Stimulated activated CD4-positive, alpha-beta T cell treated with anti-CD3 and anti-CD28 coated beads, Interleukin-4, amount 100 ng/mL, for 24 hours (primary cell): ENCODE measurements around the gene RYR2.

Experiments used
- DNase-seq: peaks from one replicate; pipeline ENCODE4 v3.0.0-alpha.2; 2020

The RYR2 gene

DNA sequence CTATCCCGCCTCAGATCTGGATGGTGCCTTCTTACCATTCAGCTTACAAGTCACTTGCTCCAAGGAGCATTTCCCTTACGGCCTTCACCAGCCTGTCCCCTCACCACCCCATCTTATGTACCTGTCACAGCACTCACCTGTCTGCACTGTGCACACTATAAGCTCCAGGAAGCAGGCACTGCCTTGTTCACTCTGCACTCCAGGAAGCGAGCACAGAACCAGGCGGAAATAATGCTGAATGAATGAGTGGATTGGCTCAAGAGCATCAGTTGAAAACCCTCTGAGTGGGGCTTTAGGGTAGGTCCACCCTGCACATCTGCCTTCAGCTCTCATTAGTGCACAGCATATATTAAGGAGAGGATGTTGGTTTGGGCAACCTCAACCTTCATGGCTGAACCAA, 8.9 kb upstream of the RYR2 start:
- DNase-seq, result no peak

DNA sequence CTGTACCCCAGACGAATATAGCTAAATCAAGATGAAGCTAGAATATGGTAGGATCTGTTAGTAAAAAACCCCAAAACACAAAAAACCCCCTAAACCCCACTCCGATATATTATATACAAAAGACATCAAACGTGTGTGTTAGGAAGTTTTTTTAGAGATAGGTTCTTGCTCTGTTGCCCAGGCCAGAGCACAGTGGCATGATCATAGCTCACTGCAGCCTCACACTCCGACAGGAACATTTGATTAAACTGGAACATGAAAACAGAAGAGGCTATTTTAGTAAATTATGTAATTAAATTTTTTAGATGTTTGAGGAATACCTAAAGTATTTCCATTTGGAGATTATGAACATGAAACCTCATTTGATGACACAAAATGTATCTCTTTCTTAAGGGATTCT, 8.2 kb upstream of the RYR2 start:
- no peak for DNase-seq

DNA sequence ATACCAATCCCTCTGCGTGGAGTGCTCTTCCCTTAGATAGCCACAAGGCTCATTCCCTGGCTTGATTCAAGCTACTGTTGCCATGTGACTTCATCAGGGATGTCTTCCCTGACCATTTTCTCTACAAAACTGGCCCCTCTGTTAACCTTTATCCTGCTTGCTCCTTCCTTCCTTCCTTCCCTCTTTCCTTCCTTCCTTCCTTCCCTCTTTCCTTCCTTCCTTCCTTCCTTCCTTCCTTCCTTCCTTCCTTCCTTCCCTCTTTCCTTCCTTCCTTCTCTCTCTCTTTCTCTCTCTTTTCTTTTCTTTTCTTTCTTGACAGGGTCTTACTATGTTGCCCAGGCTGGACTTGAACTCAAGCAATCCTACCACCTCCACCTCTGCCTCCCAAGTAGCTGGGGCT, 6.2 kb upstream of the RYR2 start:
- no peak for DNase-seq

DNA sequence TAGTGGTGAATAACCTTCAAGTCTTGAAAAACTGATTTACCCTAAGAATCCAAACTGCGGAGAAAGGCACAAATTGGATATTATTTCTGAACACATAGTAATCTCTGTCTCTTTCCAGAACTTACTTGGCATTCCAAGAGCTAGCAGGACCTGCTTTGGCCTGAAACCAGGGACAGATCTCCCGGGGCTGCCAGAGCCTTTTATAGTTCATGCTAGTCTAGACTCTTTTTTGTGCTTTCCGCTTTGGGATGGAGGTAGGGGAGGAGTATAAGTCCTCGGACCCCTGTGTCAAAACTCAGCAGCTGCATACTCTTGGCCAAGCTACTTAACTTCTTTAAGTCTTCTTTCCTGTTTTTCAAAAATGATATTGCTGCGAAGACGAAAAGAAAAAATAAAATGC, 3.8 kb upstream of the RYR2 start:
- DNase-seq, result no peak

GRCh38 chr1:237040823-237041222, 1.2 kb upstream of the RYR2 start:
- DNase-seq, result no peak

DNA sequence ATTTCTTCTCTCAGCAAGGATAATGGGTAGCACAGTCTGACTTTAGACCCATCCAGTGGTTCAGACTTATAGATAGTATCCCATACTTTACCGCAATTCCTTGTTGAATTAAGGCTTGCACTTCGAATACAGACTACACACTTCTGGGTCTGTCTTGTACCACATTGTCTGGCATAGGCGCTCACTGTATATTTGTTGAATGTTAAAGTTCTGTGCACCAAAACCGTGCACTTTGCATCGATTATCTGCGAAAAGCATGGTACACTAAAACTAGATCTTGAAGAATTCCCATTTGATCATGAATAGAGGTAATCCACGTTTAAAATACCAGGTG, 556 bp upstream of the RYR2 start:
- DNase-seq, result no peak

DNA sequence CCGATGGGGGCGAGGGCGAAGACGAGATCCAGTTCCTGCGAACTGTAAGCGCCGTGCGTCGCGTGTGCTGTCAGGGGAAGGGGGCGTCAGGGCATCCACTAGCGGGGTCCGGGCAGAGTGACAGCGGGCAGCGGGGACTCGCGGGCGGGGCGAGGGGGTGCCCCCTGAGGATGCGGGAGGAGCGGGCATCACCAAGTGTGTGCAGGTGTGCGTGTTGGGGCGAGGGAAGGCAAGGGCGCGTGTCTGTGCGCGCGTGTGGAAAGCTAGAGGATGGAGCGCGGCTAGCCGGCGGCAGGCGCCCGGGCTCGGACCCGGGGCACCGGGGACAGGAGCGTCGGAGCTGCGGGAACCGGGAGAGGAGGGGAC, 525 bp downstream of the RYR2 start:
- DNase-seq, result no peak

GRCh38 chr1:237042892-237043576, 1.1 kb downstream of the RYR2 start:
- no peak for DNase-seq

DNA sequence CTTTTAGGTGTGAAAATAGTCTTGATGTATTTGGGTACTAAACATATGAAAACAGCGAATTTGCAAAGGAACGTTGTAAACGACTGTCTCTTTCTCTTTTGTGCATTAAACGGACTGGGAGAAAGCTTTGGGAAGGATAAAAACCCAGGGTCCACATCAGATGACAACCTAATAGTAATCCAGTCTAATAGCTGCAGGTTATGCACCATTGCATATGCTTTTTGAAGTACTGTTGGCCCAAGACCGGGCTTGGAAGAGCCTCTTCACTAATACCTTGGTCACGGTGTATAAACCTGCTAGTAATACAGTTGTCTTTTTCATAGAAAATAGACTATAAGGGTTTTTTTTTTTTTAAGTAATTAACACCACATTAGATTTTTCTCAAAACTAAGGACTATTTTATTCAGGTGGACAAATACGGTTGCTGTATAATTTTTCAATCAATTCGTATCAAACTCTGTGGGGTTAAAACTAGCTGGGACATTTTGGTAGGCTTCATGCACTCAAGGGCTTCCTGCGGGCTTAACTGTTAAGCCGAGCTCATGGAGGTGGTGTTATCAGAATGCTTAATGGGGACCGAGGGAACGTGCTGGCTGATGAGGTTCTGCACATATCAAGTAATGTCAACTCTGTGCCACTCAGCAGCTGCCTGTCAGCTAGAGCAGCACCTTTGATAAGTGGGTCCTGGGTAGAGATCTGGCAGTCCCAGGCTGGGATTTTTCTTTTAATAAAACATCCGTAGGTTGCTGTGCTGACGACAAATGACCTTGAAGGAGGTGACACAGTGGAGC, 2.1 kb downstream of the RYR2 start:
- DNase-seq, result no peak

DNA sequence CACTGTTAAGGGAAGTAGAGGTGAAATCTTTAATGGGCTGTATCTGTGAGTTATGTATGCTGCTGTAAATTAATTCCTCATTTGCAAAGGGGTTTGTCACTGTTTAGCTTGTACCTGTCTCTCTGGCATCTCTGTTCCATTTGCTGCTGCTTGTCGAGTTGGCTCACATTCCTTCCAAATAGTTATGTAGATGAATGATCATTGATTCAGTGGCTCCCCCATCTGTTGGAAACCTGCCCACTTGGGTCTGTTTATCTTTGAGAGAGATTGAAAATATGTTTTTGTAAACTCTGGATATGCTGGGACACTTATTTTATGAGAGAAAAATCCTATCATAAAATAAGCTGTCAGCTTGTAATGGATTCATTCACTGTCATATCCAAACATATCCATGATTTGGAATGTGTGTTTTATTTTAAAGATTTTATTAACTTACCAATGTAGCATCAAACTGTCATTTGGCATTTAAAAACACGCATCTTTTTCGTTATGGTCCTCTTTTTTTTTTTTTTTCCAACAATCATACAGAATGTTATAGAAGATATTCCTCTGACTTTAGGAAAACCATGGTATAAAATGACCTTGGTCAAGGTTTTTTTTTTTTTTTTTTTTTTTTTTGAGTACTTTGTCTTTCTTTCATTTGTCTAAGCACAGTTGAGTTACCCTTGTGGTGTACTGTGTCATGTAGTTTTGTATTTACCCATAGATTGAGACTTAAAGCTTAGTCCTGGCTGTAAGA, 3.5 kb downstream of the RYR2 start:
- DNase-seq, result no peak

- DNase-seq, result no peak
These were observed 6.8 kb downstream of the RYR2 start for GRCh38 chr1:237048803-237049202.

- DNase-seq, result no peak
These were observed 8.2 kb downstream of the RYR2 start for GRCh38 chr1:237050185-237050584.

- DNase-seq, result no peak
These were observed 8.9 kb downstream of the RYR2 start for GRCh38 chr1:237050915-237051314.

DNA sequence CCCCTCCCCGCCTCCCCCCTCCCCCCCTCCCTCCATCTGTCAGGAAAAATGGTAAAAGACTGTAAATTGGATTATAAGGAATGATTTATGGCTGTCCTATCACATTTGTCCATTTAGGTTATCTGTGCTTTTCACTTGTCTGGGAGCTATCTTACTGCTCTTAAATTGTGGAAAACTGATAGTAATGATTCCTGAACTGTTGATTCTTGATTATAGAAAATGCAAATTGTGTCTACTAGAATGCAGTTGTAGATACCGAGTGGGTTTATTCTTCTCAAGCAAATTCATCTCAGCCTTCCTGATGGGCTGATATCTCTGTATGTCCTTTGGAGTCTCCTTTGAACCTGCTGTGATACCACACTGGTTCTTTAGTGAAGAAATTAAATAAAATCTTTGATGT, 12.3 kb downstream of the RYR2 start:
- no peak for DNase-seq

- no peak for DNase-seq
These were observed 16.5 kb downstream of the RYR2 start for GRCh38 chr1:237058470-237058869.

GRCh38 chr1:237059244-237059643, 17.3 kb downstream of the RYR2 start:
- no peak for DNase-seq

- DNase-seq, result no peak
These were observed 21.0 kb downstream of the RYR2 start for GRCh38 chr1:237062976-237063375.

- no peak for DNase-seq
These were observed 23.9 kb downstream of the RYR2 start for GRCh38 chr1:237065903-237066302.

- DNase-seq, result no peak
These were observed 28.5 kb downstream of the RYR2 start for GRCh38 chr1:237070519-237070918.

DNA sequence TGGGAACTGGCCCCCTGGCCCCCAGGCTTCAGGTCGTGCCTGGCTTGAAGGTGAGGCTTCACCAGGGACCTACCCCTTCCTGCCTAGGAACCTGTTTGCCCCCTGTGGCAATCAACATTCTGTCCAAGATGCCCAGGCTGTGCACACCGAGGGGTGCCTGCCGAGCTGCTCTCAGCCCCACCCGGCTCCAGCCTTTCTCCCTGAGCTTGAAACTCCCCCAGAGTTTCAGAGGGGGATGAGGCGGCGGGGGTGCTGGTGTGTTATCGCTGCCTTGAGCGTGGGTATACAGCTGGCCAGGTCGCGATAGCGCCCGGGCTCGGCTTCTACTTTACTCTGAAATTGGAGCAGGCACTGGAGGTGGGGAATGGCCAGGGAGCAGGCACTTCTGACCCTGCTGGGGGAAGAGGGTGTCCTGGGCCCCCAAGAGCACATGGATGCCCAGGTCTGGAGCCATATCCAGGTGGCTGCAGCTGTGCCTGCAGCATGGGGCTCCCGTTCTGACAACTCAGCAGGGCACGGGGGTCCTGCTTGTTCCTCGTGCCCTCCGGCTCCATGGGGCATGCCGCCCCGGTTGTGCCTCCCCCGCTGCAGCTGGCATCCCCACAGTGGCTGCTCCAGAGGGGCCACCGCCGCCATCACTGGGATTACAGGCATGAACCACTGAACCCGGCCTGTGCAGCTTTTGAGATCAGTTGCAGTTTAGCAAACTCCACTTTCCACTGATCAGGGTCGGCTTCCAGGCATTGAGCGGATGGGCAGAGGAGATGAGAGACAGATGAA, 29.8 kb downstream of the RYR2 start:
- DNase-seq, result no peak

- DNase-seq, result no peak
These were observed 32.6 kb downstream of the RYR2 start for GRCh38 chr1:237074371-237075117.

DNA sequence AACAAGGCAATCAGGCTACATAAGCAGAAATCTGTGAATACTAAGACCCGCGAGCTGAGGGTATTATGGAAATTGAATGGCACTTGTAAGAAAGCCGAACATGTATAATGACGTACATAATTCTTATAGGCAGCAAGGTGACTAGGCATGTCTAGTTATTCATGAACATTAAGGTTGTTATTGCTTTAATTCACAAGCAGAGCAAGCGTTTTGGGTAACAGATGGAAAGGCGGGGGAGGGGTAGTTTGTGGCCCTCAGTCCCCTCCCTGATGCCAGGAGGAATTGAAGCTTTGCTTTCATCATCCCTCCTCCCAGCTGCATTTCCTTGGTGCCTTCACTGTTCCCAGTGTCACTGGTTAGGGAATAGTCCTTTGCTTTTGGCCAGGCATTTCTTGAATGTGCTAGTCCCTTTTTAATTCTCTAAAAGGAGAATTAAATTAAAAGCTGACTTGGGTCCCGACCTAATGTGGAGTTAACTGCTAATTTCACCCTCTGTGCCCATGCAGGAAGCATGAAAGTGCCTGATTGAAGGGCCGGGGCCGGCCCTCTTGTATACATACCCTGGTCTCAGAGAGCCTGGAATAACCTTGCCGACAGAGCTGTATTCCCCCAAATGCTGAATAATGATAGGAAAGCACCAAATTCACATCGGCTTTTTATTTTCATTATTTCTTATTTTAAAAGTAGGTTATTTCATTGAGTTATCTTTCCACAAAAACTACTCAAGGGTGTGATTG, 42.5 kb downstream of the RYR2 start:
- no peak for DNase-seq
